ENCODE data around the gene STX18. TPM values are rescaled to one million over a fixed set of nuclear protein-coding genes. Genes with fewer than 3 reads are reported as not detected.

Gene STX18
- polyA plus RNA-seq, 1 experiment = 27.0 TPM

DNA sequence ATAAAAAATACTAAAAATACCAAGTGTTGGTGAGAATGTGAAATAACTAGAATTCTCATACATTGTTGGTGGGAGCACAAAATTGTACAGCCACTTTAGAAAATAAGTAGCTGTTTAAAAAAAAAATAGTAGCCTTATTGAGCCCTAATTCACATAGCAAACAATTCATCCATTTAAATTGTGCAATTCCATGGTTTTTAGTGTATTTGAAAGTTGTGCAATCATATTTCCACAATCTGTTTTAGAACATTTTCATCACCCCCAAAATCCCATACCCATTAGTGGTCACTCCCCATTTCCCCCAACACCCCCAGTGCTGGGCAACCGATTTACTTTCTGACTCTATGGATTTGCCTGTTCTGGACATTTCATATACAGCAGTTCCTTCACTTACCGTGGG is 37.1 kb downstream of the STX18 start:
- Histone ChIP-seq H3K27ac (ENCODE audit: low read depth, low read length) (no peak overlapping the region), H3K9me3 (ENCODE audit: control insufficient read depth, insufficient read depth, low read length) (no peaks in the 10 kb centered on the region), H3K27me3 (ENCODE audit: control insufficient read depth, insufficient read depth, low read length) (no peaks in the 10 kb centered on the region), H3K4me3 (ENCODE audit: low read depth, low read length) (no peak overlapping the region)
- TF ChIP-seq CTCF (IDR thresholded peaks at IDR 0.05; ENCODE audit: low read depth, low read length) = no peak
- CTCF ChIA-PET = interaction anchor here (1.0 to 2.5 kb wide), 2 partner anchors 15 to 70 kb away, joined by 3 to 18 read pairs; no protein-coding TSS in a partner anchor
- no peak for DNase-seq (ENCODE audit: low read depth, low spot score)
- POLR2A ChIA-PET = no interaction called here

- DNase-seq (ENCODE audit: low read depth, low spot score) = no peak
- no peaks in the 10 kb centered on the region for H3K27me3 ChIP-seq (ENCODE audit: control insufficient read depth, insufficient read depth, low read length)
- H3K27ac ChIP-seq (ENCODE audit: low read depth, low read length) = peak overlapping the region; percentile 11
- POLR2A ChIA-PET = no interaction called here
- H3K4me3 ChIP-seq (ENCODE audit: low read depth, low read length) = peak overlapping the region; percentile 20
- CTCF ChIA-PET = interaction anchor here (1.3 to 3.0 kb wide), 4 partner anchors 9 to 22 kb away, joined by 4 to 18 read pairs (median 8); no protein-coding TSS in a partner anchor
- TF ChIP-seq CTCF (IDR thresholded peaks at IDR 0.05; ENCODE audit: low read depth, low read length) = no peak
- H3K9me3 ChIP-seq (ENCODE audit: control insufficient read depth, insufficient read depth, low read length) = no peaks in the 10 kb centered on the region
Observed at GRCh38 chr4:4502694-4503311, 39.0 kb downstream of the STX18 start.

DNA sequence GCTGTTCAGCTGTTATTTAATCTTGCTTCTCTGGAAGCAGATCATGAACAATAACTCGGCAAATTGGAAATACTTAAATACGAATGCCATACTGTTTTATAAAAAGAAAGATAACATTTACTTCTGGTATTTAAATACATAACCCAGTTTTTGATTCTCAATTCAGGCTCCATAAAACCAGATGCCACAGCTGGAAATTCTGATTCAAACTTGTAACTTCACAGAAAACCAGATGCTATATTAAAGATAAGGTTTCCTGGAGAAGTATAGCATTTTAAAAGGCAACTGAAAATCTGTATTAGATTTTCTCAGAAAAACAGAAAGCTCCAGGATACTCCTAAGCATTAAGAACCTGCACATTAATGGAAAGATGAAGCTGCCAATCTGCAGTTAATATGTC is 40.2 kb downstream of the STX18 start:
- Histone ChIP-seq H3K9me3 (ENCODE audit: control insufficient read depth, insufficient read depth, low read length) (no peaks in the 10 kb centered on the region), H3K4me3 (ENCODE audit: low read depth, low read length) (no peak overlapping the region), H3K27me3 (ENCODE audit: control insufficient read depth, insufficient read depth, low read length) (no peaks in the 10 kb centered on the region), H3K27ac (ENCODE audit: low read depth, low read length) (no peak overlapping the region)
- no peak for TF ChIP-seq CTCF (IDR thresholded peaks at IDR 0.05; ENCODE audit: low read depth, low read length)
- POLR2A ChIA-PET = no interaction called here
- no peak for DNase-seq (ENCODE audit: low read depth, low spot score)
- CTCF ChIA-PET = interaction anchor here (0.6 to 3.0 kb wide), 4 partner anchors 14 to 381 kb away, joined by 4 to 18 read pairs (median 8); no protein-coding TSS in a partner anchor

- Histone ChIP-seq H3K27me3 (ENCODE audit: control insufficient read depth, insufficient read depth, low read length) (no peaks in the 10 kb centered on the region), H3K4me3 (ENCODE audit: low read depth, low read length) (no peak overlapping the region), H3K9me3 (ENCODE audit: control insufficient read depth, insufficient read depth, low read length) (no peaks in the 10 kb centered on the region), H3K27ac (ENCODE audit: low read depth, low read length) (no peak overlapping the region)
- TF ChIP-seq CTCF (IDR thresholded peaks at IDR 0.05; ENCODE audit: low read depth, low read length) = no peak
- no peak for DNase-seq (ENCODE audit: low read depth, low spot score)
- POLR2A ChIA-PET = no interaction called here
- CTCF ChIA-PET = interaction anchor here (0.8 to 1.1 kb wide), 3 partner anchors 9 to 20 kb away, joined by 5 to 7 read pairs (median 6); no protein-coding TSS in a partner anchor
Observed at GRCh38 chr4:4499438-4500123, 42.3 kb downstream of the STX18 start.

Measured in AG04450 (cell line).